Endothelial cell of umbilical vein (primary cell): ENCODE data around the gene MTSS2. TPM values are rescaled to one million over a fixed set of nuclear protein-coding genes. Genes with fewer than 3 reads are reported as not detected.

ENCODE experiments used
- BruUV-seq: library from RNA; stranded (reverse); fragments of 400-500 nt; replicated peaks from 2 replicates; lab custom pipeline; 2021; lab: Mats Ljungman, UMichigan
- CTCF ChIA-PET: fragments of 300-600, 350-600 bp; sonication (Branson Sonifier 250); formaldehyde crosslinking; loops from one replicate; lab custom pipeline; 2021; ENCODE audit warnings: antibody characterized with exemption, inconsistent platforms; lab: Charles Lee
- POLR2A ChIA-PET: fragments of 300-600, 350-600 bp; sonication (Branson Sonifier 250); formaldehyde crosslinking; loops from one replicate; lab custom pipeline; 2021; ENCODE audit warnings: antibody characterized with exemption, inconsistent platforms; lab: Charles Lee
- DNase-seq: peaks from one replicate; pipeline ENCODE4 v3.0.0-alpha.2; 2011; ENCODE audit warnings: low read depth, low spot score
- FAIRE-seq: peaks from 2 replicates; lab custom pipeline; 2011; peaks lifted over from hg19 to GRCh38; lab: Jason Lieb, UNC
- H2AFZ ChIP-seq: 2 replicates; pipeline ENCODE4 v1.6.0; 2012; ENCODE audit warnings: low read depth, low read length, control low read depth, inconsistent platforms
- H3K27ac ChIP-seq: 2 replicates; pipeline ENCODE4 v1.5.1; 2011; ENCODE audit warnings: low read depth, mild to moderate bottlenecking, control low read depth, low read length, moderate library complexity; ENCODE audit not compliant: insufficient read depth
- H3K27me3 ChIP-seq, 2 experiments: 2 replicates each; pipeline versions ENCODE4 v1.6.0 to v1.6.1; 2011; ENCODE audit warnings: low read length in 2 of 2, mixed read lengths in 1 of 2; ENCODE audit not compliant: control insufficient read depth in 2 of 2, insufficient read depth in 2 of 2
- H3K36me3 ChIP-seq, 2 experiments: 2 replicates in 1 of 2; 3 replicates in 1 of 2; pipeline ENCODE4 v1.5.1; 2011; ENCODE audit warnings: low read length in 2 of 2, mild to moderate bottlenecking in 1 of 2, moderate library complexity in 1 of 2; ENCODE audit not compliant: control insufficient read depth in 2 of 2, insufficient read depth in 2 of 2; ENCODE audit errors: extremely low read depth in 1 of 2
- H3K4me1 ChIP-seq: 3 replicates; pipeline ENCODE4 v1.5.1; 2011; ENCODE audit warnings: mild to moderate bottlenecking, low read length; ENCODE audit not compliant: control insufficient read depth, insufficient read depth; ENCODE audit errors: extremely low read depth
- H3K4me2 ChIP-seq: 2 replicates; pipeline ENCODE4 v1.6.1; 2011; ENCODE audit warnings: low read length, control low read depth, mixed read lengths; ENCODE audit not compliant: insufficient read depth
- H3K4me3 ChIP-seq, 3 experiments: fragments of 200-600 bp in 1 of 3; sonication (generic), shearing (Covaris generic) in 1 of 3; replicated peaks in 1 of 3; 2 replicates each; pipeline ENCODE4 v1.5.1; 2011 to 2016; ENCODE audit warnings: control low read depth in 3 of 3, low read length in 3 of 3, mild to moderate bottlenecking in 2 of 3, inconsistent platforms in 1 of 3, low read depth in 1 of 3, moderate library complexity in 1 of 3; ENCODE audit not compliant: insufficient read depth in 1 of 3
- H3K79me2 ChIP-seq: 2 replicates; pipeline ENCODE4 v1.6.0; 2012; ENCODE audit warnings: low read length, inconsistent platforms; ENCODE audit not compliant: control insufficient read depth, insufficient read depth
- H3K9ac ChIP-seq: replicated peaks from 2 replicates; pipeline ENCODE3; 2011; ENCODE audit warnings: low read length, control low read depth; ENCODE audit not compliant: insufficient read depth; ENCODE audit errors: extremely low read depth
- H3K9me1 ChIP-seq: replicated peaks from 3 replicates; pipeline ENCODE4 v1.6.0; 2011; ENCODE audit warnings: mild to moderate bottlenecking, low read length; ENCODE audit not compliant: control insufficient read depth, insufficient read depth; ENCODE audit errors: extremely low read depth
- H3K9me3 ChIP-seq: replicated peaks from 2 replicates; pipeline ENCODE4 v1.5.1; 2012; ENCODE audit warnings: low read length, inconsistent platforms; ENCODE audit not compliant: control insufficient read depth, insufficient read depth
- H4K20me1 ChIP-seq: replicated peaks from 2 replicates; pipeline ENCODE3; 2011; ENCODE audit warnings: mild to moderate bottlenecking, low read length; ENCODE audit not compliant: control insufficient read depth, insufficient read depth; ENCODE audit errors: extremely low read depth
- EZH2 ChIP-seq: IDR thresholded peaks from 2 replicates; pipeline ENCODE4 v1.6.1; 2012; ENCODE audit warnings: borderline replicate concordance, low read depth, mild to moderate bottlenecking, moderate library complexity, low read length, inconsistent platforms; ENCODE audit not compliant: severe bottlenecking
- FOS ChIP-seq: IDR thresholded peaks from 2 replicates; pipeline ENCODE4 v1.6.1; 2011; ENCODE audit warnings: mild to moderate bottlenecking, low read length, moderate library complexity, borderline replicate concordance; ENCODE audit not compliant: insufficient read depth
- GATA2 ChIP-seq: IDR thresholded peaks from 2 replicates; pipeline ENCODE4 v1.7.0; 2011; ENCODE audit warnings: low read depth, mild to moderate bottlenecking, moderate library complexity, mixed read lengths, low read length; ENCODE audit not compliant: insufficient read length, insufficient read depth
- JUN ChIP-seq: IDR thresholded peaks from 2 replicates; pipeline ENCODE4 v1.6.1; 2011; ENCODE audit warnings: borderline replicate concordance, low read depth; ENCODE audit not compliant: insufficient read length, insufficient read depth
- MYC ChIP-seq: IDR thresholded peaks from one replicate; pipeline ENCODE4 v1.6.1; 2011; ENCODE audit warnings: mild to moderate bottlenecking, low read depth, low read length
- POLR2A ChIP-seq: IDR thresholded peaks from 2 replicates; pipeline ENCODE4 v1.6.1; 2012; ENCODE audit warnings: low read depth, mild to moderate bottlenecking, control low read depth, low read length
- POLR2AphosphoS5 ChIP-seq: IDR thresholded peaks from 2 replicates; pipeline ENCODE4 v1.6.1; 2012; ENCODE audit warnings: low read depth, mild to moderate bottlenecking, control low read depth, low read length, moderate library complexity; ENCODE audit not compliant: insufficient read depth
- dilution Hi-C: fragments of 300-500 bp; cut with MboI; formaldehyde crosslinking; loops from one replicate; pipeline ENCODE4 v1.15.0; 2019; ENCODE audit warnings: low sequenced_read_pairs; ENCODE audit not compliant: extremely low pct_ligation_motif_present
- intact Hi-C: fragments of 100-400 bp; cut with micrococcal nuclease; formaldehyde crosslinking; loops from one replicate; pipeline ENCODE4 v1.10.0; 2022
- polyA plus RNA-seq, 4 experiments: library from polyadenylated mRNA; depleted of rRNA in 3 of 4; stranded (reverse) in 3 of 4; unstranded in 1 of 4; fragments of >200 nt; gene quantifications; 2 replicates each; pipeline versions ENCODE4 v1.2.1 to v1.2.3, GENCODE V29; 2011 to 2012; ENCODE audit warnings: missing spikeins in 1 of 4
- total RNA-seq: library from RNA; stranded (reverse); gene quantifications from 2 replicates; pipeline ENCODE4 v1.2.3, GENCODE V29; 2021
- TF ChIP-seq, protein P1 (sequence below): IDR thresholded peaks from 2 replicates; pipeline ENCODE4 v1.6.1; 2011; ENCODE audit not compliant: insufficient read depth, insufficient read length
- TF ChIP-seq, protein P2 (sequence below), 2 donors: IDR thresholded peaks; 1 replicate in 1 of 2; 2 replicates in 1 of 2; pipeline ENCODE4 v1.5.1; 2011; ENCODE audit warnings: low read length in 2 of 2, mild to moderate bottlenecking in 2 of 2, moderate library complexity in 2 of 2, control low read depth in 1 of 2, inconsistent platforms in 1 of 2, low read depth in 1 of 2; ENCODE audit not compliant: insufficient read depth in 1 of 2; ENCODE audit errors: extremely low read depth in 1 of 2

MTSS2 gene
- total and polyA plus RNA-seq, 2 donors (not counting 3 experiments of a cell fraction or from before 2014, with no cell fraction given) = 38.4 to 42.3 TPM

DNA sequence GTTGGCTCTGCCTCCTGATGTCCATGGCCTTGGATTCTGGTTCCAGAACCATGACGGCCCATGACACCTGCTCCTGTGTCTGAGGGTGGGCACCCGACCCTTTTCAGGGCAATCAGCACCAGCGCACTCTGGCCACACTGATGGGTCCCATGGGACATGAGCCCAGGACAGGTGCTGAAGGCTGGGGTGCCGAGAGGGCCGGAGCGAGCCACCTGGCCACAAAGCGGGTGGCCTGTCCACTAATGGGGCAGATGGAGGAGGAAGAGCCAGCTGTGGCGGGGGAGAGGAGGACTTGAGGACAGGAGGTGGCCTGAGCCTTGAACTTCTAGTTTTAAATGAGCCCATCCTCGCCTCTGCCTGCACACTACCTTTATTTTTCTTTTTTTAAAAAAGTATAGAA, 31.2 kb upstream of the MTSS2 start:
- no peak overlapping the region for H3K27ac ChIP-seq
- CTCF ChIA-PET = no interaction called here
- no peak overlapping the region for H2AFZ ChIP-seq
- H3K4me2 ChIP-seq = no peak overlapping the region
- no peaks in the 10 kb centered on the region for H3K9me3 ChIP-seq
- no peak overlapping the region for H3K9ac ChIP-seq
- no TSS peak for BruUV-seq
- H3K4me3 ChIP-seq = no peak overlapping the region
- no peaks in the 10 kb centered on the region for H3K9me1 ChIP-seq
- FAIRE-seq (no peak), DNase-seq (no peak)
- intact Hi-C loops (no loop called here), dilution Hi-C loops (no loop called here)
- POLR2A ChIA-PET = no interaction called here
- H3K4me1 ChIP-seq = no peaks in the 10 kb centered on the region
- TF ChIP-seq MYC (no peak), EZH2 (no peak), GATA2 (no peak), POLR2AphosphoS5 (no peak), POLR2A (no peak), JUN (no peak), FOS (no peak)
- TF ChIP-seq, protein P1, sequence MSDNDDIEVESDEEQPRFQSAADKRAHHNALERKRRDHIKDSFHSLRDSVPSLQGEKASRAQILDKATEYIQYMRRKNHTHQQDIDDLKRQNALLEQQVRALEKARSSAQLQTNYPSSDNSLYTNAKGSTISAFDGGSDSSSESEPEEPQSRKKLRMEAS = no peak
- TF ChIP-seq, protein P2, sequence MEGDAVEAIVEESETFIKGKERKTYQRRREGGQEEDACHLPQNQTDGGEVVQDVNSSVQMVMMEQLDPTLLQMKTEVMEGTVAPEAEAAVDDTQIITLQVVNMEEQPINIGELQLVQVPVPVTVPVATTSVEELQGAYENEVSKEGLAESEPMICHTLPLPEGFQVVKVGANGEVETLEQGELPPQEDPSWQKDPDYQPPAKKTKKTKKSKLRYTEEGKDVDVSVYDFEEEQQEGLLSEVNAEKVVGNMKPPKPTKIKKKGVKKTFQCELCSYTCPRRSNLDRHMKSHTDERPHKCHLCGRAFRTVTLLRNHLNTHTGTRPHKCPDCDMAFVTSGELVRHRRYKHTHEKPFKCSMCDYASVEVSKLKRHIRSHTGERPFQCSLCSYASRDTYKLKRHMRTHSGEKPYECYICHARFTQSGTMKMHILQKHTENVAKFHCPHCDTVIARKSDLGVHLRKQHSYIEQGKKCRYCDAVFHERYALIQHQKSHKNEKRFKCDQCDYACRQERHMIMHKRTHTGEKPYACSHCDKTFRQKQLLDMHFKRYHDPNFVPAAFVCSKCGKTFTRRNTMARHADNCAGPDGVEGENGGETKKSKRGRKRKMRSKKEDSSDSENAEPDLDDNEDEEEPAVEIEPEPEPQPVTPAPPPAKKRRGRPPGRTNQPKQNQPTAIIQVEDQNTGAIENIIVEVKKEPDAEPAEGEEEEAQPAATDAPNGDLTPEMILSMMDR (IDR thresholded peaks at IDR 0.05; ENCODE audit: extremely low read depth in 1 of 2, insufficient read depth in 1 of 2, low read depth in 1 of 2, low read length in 2 of 2) = no peak
- H3K79me2 ChIP-seq = no peaks in the 10 kb centered on the region
- H3K27me3 ChIP-seq = no peaks in the 10 kb centered on the region
- no peaks in the 10 kb centered on the region for H3K36me3 ChIP-seq
- H4K20me1 ChIP-seq = no peaks in the 10 kb centered on the region
